GM10266 (cell line): ENCODE measurements around the gene ABCC11.
"Not testable (repeated sequence)": the region's sequence is repeated elsewhere in the genome, so short reads cannot be mapped to it uniquely, and the experiment has no call there.

Source experiments
- DNase-seq: peaks from one replicate; pipeline ENCODE4 v3.0.0; 2012; ENCODE audit errors: extremely low spot score
- CTCF ChIP-seq: IDR thresholded peaks from 2 replicates; pipeline ENCODE4 v1.5.1; 2012; ENCODE audit warnings: mild to moderate bottlenecking, low read depth; ENCODE audit not compliant: control insufficient read depth, insufficient read depth; ENCODE audit errors: missing control alignments

ABCC11 gene

DNA sequence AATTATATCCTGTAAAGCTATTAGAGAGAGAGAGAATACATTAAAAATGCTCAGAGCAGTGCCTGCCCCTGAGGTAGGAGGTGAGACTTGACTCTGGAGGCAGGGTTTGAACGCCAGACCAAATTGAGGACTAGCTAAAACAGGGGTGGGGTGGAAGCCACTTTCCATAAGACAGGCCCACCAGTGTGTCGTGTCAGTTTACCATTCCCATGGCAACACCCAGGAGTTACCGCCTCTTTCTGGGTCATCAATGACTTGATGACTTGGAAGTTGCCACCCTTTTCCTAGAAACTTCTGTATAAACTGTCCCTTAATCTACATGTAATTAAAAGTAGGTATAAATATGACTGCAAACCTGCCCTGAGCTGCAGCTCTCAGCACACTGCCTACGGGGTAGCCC is 59.6 kb downstream of the ABCC11 start:
- no peak for TF ChIP-seq CTCF
- DNase-seq = no peak

GRCh38 chr16:48184681-48185080 is 62.7 kb downstream of the ABCC11 start:
- TF ChIP-seq CTCF = no peak
- no peak for DNase-seq

DNA sequence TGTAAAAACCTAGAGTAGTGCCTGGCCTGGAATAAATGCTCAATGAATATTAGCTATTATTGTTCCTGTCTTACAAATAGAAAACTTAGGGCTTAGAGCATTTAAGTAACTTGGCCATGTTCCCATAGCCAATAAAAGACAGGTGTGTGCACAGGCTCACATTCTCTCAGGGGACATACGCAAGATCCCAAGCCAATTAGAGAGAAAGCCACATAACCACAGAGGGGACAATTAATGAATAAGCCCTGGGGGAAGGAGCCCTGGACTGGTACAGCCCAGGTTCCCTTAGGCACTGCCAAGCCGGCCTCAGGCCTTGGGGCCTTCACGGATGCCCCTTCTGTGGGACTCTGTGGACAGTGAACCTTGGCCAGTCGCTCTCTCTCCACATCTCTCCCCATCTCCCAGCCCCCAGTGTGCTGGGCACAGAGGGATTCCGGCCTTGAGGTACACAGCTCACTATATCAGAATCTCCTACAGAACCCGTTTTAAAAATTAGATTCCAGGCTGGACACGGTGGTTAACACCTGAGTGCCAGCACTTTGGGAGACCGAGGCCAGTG is 64.3 kb downstream of the ABCC11 start:
- no peak for DNase-seq
- TF ChIP-seq CTCF = no peak

DNA sequence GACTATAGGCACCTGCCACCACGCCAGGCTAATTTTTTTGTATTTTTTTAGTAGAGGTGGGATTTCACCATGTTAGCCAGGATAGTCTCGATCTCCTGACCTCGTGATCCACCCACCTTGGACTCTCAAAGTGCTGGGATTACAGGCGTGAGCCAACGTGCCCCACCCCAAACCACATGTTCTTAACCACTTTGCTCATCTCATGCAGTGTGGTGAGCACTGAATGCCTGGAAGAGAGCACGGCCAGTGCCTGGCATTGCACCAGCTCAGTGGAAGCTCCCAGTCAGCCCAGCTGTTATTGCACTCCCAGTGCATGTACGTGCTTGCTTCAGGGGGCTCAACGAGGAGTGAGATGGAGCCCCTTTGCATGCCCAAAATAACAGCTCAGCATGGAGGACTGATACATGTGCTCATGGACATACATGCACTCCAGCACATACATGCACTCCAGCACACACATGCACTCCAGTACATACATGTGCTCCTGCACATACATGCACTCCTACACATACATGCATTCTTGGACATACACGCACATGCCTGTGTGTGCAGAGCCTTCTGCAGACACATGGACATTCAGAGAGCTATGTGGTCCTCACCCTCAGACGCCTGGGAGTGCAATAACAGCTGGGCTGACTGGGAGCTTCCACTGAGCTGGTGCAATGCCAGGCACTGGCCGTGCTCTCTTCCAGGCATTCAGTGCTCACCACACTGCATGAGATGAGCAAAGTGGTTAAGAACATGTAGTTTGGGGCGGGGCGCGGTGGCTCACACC is 65.4 kb downstream of the ABCC11 start:
- DNase-seq = not testable (repeated sequence)

DNA sequence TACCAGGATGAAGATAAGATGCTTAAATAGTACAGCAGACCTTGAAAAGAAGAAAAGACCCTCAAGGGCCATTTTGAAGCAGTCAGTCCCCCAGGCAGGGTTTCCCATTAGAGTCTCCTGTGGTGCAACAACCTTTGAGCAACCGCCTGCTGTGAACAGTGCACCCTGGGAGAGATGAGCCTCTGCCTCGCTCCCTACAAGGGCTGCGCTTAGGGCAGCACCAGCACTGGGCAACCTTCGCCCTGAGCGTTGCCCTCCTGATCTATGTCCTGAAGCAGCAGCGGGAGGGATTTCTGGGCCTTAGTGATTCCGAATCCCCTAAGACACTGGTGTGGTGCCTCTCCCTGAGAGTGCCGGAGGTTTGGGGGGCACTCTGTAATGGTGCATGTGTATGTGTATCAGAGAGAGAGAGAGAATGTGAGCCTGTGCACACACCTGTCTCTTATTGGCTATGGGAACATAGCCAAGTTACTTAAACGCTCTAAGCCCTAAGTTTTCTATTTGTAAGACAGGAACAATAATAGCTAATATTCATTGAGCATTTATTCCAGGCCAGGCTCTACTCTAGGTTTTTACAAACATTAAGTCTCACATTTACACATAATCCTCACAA is 66.4 kb downstream of the ABCC11 start:
- no peak for TF ChIP-seq CTCF
- DNase-seq = no peak

GRCh38 chr16:48176635-48177408 is 70.5 kb downstream of the ABCC11 start:
- no peak for TF ChIP-seq CTCF
- DNase-seq = no peak

GRCh38 chr16:48173889-48174288 is 73.5 kb downstream of the ABCC11 start:
- no peak for DNase-seq
- TF ChIP-seq CTCF = no peak
